ENCODE results near the gene AACS. TPM values are rescaled to one million over a fixed set of nuclear protein-coding genes. Genes with fewer than 3 reads are reported as not detected.

The AACS gene
- polyA plus RNA-seq, 2 of the 4 experiments (the other 2 are of a cell fraction): 18.6 to 20.4 TPM

- ATAC-seq (no peak), DNase-seq (ENCODE audit: low read depth in 1 of 2, low spot score in 1 of 2) (no peak), FAIRE-seq (no peak)
- TF ChIP-seq REST (IDR thresholded peaks at IDR 0.05) (no peak), EHF (CRISPR knock-in tag; IDR thresholded peaks at IDR 0.05) (no peak), FOSL2 (IDR thresholded peaks at IDR 0.05) (no peak), FOSL2 (CRISPR knock-in tag; IDR thresholded peaks at IDR 0.05) (no peak), BHLHE40 (IDR thresholded peaks at IDR 0.05; ENCODE audit: low read depth, low read length) (no peak), MYC (IDR thresholded peaks at IDR 0.05; ENCODE audit: borderline replicate concordance, low read length) (no peak), HOXA7 (CRISPR knock-in tag; IDR thresholded peaks at IDR 0.05) (no peak), CHD2 (IDR thresholded peaks at IDR 0.05; ENCODE audit: low read length, partially characterized antibody) (no peak), MAFK (IDR thresholded peaks at IDR 0.05; ENCODE audit: partially characterized antibody) (no peak), MAZ (IDR thresholded peaks at IDR 0.05; ENCODE audit: borderline replicate concordance, low read depth, low read length) (no peak), RAD21 (conservative IDR thresholded peaks at IDR 0.05 in 1 of 2, IDR thresholded peaks at IDR 0.05 in 1 of 2) (no peak), GATA3 (IDR thresholded peaks at IDR 0.05; ENCODE audit: borderline replicate concordance) (no peak), SMC3 (IDR thresholded peaks at IDR 0.05) (no peak), EHMT2 (IDR thresholded peaks at IDR 0.05; ENCODE audit: low read depth) (no peak), CHD4 (IDR thresholded peaks at IDR 0.05; ENCODE audit: borderline replicate concordance) (no peak), JUNB (IDR thresholded peaks at IDR 0.05) (no peak), RARB (CRISPR knock-in tag; IDR thresholded peaks at IDR 0.05) (no peak), ZSCAN20 (CRISPR knock-in tag; IDR thresholded peaks at IDR 0.05) (no peak), MAX (IDR thresholded peaks at IDR 0.05) (no peak), HOXB5 (CRISPR knock-in tag; IDR thresholded peaks at IDR 0.05) (no peak), POLR2AphosphoS2 (conservative IDR thresholded peaks at IDR 0.05; ENCODE audit: low read length) (no peak)
- H3K4me2 ChIP-seq: peak overlapping the region; percentile 97
- H3K9me3 ChIP-seq: no peaks in the 10 kb centered on the region
- H3K4me1 ChIP-seq: peaks cover 10% of the 10 kb centered on the region; the same call in 2 of the 3 replicates
- CTCF ChIA-PET: interaction anchor here (1.5 to 1.9 kb wide), 2 partner anchors 14 to 23 kb away, joined by 5 to 9 read pairs; no protein-coding TSS in a partner anchor
- POLR2A ChIA-PET: no interaction called here
- WGBS (ENCODE audit: missing lambda C conversion rate): 47% methylated on average over 5 of the region's 5 CpGs
- H3K4me3 ChIP-seq: peak overlapping the region; percentile 85
- H3K27ac ChIP-seq: peak overlapping the region; percentile 83 to 86; a peak in 4 of 6 replicates
Observed at GRCh38 chr12:125064492-125064891, 743 bp upstream of the AACS start.

- DNase-seq (ENCODE audit: low read depth in 1 of 2, low spot score in 1 of 2) (peak in 1 of 2 experiments; percentile 28), ATAC-seq (peak; percentile 14 to 37; a peak in 5 of 6 replicates), FAIRE-seq (no peak)
- no peak for TF ChIP-seq HMGXB4 (CRISPR knock-in tag; IDR thresholded peaks at IDR 0.05; ENCODE audit: borderline replicate concordance)
- TF ChIP-seq MAX (IDR thresholded peaks at IDR 0.05): no peak
- TF ChIP-seq PHF8 (IDR thresholded peaks at IDR 0.05; ENCODE audit: borderline replicate concordance, low read depth): no peak
- TF ChIP-seq ZSCAN20 (CRISPR knock-in tag; IDR thresholded peaks at IDR 0.05): no peak
- TF ChIP-seq RNF2 (IDR thresholded peaks at IDR 0.05; ENCODE audit: borderline replicate concordance, low read depth): no peak
- no peak for TF ChIP-seq HOXB13 (CRISPR knock-in tag; IDR thresholded peaks at IDR 0.05; ENCODE audit: low read depth)
- no peak for TF ChIP-seq CBX8 (IDR thresholded peaks at IDR 0.05)
- TF ChIP-seq FOSB (CRISPR knock-in tag; IDR thresholded peaks at IDR 0.05): no peak
- Histone ChIP-seq H3K4me2 (peak overlapping the region; percentile 97), H3K27ac (peak overlapping the region; percentile 83 to 86), H3K4me3 (peak overlapping the region; percentile 85), H3K9me3 (no peaks in the 10 kb centered on the region), H3K4me1 (peaks cover 10% of the 10 kb centered on the region; the same call in 2 of the 3 replicates)
- WGBS (ENCODE audit: missing lambda C conversion rate): 51% methylated on average over 18 of the region's 18 CpGs
- POLR2A ChIA-PET: no interaction called here
- CTCF ChIA-PET: interaction anchor here (1.4 kb wide), 1 partner anchor 126 kb away, joined by 3 read pairs; no protein-coding TSS in a partner anchor
Observed at GRCh38 chr12:125065919-125066570, 810 bp downstream of the AACS start.

All from A549 (cell line).